Measurements from ENCODE around the gene NCOA1.
"Not testable (repeated sequence)": the region's sequence is repeated elsewhere in the genome, so short reads cannot be mapped to it uniquely, and the experiment has no call there.

Gene NCOA1

DNA sequence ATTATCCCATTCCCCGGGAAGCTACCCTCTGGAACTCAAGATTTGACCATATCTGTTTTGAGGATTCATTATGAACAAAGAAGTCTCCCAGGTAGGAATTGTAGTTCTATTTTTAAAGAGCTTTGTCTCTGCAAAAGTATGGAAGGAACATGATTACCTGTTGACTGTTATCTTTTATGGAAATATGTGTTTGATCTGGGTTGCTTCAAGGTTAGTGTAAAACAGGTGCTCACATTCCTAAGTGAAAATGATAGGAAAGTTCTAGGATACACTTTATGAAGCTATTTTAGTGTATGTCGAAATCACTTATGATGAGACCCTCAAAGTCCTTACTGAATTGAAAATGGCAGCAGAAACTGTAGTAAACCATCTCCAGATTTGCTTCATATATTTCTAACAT is 153.0 kb downstream of the NCOA1 start:
- no peak for DNase-seq

DNA sequence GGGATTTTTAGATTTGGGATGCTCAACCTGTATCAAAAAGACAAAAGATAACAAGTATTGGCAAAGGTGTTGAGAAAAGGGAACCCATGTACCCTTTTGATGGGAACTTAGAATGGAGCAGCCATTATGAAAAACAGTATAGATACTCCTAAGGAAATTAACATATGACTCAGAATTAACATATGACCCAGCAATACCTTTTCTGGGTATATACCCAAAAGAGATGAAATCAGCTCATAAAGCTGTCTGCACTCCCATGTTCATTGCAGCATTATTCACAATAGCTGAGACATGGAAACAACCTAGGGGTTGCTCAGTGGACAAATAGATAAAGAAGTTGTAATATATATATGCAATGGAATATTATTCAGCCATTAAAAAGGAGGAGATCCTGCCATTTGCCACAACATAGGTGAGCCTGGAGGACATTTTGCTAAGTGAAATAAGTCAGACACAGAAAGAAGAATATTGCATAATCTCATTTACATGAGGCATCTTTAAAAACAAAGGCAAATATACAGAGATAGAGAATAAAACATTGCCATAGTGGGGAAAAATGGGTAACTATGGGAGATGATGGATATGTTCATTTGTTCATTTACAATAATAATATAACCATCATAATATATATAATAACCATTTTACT is 160.1 kb downstream of the NCOA1 start:
- DNase-seq = no peak

DNA sequence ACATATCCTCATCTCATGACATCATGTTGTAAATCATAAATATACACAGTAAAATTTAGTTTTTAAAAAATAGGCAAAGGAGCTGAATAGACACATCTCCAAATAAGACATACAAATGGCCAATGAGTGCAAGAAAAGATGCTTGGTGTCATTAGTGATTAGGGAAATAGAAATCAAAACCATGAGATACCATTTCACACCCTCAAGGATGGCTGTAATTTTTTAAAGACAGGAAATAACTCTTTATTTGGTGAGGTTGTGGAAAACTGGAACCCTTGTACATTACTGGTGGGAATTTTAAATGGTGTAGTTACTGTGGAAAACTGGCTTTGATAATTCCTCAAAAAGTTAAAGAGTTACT is 160.6 kb downstream of the NCOA1 start:
- no peak for DNase-seq

DNA sequence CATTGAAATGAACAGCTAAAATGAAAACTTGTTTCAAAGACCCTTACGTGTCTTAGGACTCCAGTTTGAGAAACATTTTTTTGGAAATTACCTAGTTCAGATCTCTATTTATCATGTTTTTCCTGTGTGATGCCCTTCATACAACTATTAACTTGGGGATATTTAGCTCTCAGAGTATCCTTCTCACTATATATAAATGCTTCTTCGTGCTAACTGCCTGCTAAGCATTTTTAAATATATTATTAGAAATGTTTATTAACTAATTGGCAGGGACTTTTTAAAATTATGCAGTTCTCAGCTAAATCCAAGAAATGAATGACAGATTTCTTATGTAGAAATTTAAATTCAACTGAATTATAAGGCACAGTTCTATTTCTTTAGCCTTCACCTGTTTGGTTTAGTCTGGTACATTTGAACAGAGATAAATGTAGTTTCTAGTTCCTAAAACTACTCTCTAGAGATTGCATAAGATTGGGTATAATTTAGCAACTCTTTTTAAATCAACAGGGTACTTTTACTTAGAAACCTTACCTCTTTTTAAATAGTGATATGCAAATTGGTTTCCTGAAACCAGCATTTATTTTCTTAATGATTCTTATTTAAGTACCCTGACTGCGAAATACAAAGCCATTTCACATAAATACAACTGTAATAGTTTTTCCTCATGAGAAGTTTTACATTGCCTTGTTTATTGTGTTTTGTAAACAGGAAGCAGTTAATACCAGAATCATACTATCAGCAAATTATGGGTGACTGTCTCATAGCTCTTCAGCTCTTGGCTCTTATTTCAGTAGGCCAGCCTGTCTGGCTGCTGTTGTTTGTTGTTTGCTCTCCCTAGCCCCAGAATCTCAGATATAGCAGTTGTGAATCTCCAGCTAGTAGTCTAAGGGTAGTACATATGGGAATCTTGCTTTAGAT is 161.5 kb downstream of the NCOA1 start:
- DNase-seq = no peak

DNA sequence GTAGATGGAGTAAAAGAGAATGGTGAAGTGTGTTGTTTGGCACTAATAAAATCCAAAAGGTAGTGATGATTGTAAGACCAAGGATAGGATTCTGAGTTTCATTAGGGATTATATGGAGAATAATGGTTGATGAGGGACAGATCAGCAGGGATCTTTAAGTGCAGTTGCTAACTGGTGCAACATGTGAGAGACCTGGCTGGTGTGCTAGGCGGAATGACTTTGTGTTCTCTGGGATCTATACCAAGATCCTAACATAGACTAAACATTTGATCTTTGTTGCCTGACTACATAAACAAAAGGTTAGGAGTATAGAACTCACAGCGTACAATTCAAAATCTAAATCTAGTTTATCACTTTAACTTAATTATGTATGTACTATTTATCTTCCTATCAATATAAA is 166.8 kb downstream of the NCOA1 start:
- DNase-seq = no peak

DNA sequence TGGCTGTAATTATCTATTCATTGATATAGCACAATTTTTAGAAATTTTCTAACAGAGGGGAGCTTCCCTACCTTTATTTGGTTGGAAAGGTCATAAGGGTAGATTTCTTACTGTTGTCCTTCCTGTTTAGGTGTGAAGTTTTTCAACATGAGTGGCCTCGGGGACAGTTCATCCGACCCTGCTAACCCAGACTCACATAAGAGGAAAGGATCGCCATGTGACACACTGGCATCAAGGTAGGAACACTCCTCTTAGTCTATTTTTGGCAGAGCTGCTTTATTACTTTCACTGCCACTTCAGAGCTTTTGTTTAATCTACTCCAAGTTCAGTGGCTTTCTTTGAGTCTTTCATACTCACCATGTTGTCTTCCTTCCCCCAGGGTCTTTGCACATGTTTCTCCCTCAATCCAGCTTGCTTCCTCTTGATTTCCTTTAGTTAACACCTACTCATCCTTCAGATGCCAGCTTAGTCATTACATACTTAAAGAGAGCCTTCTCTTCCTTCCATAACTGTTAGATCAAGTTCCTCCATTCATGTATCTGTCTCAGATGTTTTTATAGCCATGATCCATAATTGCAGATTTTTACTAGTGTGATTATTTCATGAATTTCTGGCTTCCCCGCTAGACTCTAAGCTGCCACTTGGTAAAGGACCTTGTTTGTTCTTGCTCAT is 167.6 kb downstream of the NCOA1 start:
- DNase-seq = no peak

DNA sequence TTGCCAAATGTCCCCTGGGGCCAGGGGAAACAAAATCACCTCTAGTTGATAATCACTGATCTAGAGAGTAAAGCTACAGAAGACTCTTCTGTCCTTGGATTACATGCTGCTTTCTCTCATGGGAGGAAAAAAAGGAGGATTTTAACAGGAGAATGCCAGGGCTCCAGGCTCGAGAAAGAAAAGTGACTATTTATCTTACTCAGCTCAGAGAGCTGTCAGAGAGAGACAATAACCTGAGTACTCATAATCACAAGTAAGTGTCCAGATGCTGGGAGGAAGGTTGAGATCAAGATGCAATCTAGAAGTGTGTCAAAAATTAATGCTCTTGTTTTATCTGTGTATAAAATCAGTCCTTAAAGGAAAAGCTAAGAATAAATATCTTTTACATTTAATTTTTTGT is 168.8 kb downstream of the NCOA1 start:
- DNase-seq = no peak

DNA sequence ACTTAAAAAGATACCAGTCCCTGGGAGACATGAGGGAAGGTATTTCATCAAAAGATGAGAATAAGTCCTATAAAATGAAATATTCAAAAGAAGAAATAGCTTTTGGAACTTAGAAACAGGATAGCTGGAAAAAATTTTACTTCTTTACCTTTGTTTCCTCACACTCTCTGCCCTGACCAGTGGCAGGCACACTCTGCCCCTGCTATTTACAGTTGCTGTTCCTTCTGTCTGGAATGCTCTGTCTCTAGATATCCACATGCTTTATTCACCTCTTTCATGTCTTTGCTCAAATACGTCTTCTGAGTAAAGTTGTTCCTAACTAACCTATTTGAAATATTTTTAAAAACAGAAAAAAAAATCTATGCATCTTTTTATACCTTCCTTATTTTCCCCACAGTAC is 176.5 kb downstream of the NCOA1 start:
- no peak for DNase-seq

DNA sequence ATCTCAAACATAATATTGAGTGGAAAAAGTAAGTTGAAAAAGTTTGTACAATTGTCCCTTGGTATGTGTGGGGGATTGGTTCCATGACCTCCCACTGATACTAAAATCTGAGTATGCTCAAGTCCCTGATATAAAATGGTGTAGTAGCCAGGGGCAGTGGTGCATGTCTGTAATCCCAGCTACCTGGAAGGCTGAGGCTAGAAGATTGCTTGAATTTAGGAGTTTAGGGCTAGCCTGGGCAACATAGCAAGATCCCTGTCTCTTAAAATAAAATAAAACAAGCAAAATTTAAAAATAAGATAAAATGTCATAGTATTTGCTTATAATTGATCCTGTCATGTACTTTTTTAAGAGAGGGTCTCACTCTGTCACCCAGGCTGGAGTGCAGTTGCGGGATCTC is 180.2 kb downstream of the NCOA1 start:
- no peak for DNase-seq

DNA sequence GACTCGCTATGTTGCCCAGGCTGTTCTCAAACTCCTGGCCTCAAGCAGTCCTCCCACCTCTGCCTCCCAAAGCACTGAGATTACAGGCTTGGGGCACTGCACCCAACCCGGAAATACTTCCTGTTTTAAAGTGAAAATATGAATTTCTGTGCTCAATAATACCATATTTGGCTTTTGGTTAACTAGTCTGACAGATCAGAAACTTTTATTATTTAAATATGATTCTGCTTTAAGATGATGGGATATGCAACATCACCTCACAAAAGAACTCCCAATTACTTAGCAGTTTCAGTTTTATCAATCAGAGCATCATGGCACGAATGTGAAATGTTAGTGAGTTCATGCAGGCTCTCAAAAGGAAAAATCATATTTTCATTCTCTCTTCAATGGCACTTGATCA is 181.5 kb downstream of the NCOA1 start:
- no peak for DNase-seq

DNA sequence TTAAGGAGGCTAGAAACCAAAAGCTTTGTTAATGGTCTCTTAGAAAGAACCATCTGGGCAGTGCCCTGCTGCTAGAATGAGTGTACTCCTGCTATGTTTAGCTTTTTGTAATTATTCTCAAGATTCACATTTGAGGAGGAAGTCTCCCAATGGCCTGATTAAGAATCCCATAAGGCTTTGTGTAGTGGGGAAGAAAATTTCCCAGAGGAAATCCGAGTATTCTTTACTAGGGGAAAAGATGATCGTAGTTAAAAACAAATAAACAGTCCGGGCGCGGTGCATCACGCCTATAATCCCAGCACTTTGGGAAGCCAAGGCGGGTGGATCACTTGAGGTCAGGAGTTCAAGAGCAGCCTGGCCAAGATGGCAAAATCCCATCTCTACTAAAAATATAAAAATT is 184.3 kb downstream of the NCOA1 start:
- DNase-seq = no peak

DNA sequence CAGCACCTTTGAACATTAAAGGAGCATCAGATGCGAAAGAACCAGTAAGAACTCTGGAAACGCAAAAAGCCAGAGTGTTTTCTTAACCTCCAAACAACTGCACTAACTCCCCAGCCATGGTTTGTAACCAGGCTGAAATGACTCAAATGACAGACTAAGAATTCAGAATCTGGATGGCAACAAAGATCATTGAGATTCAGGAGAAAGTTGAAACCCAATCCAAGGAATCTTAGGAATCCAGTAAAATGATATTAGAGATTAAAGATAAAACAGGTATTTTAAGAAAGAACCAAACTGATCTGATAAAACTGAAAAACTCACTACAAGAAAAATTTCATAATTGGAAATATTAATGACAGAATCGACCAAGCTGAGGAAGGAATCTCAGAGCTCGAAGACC is 185.4 kb downstream of the NCOA1 start:
- no peak for DNase-seq

DNA sequence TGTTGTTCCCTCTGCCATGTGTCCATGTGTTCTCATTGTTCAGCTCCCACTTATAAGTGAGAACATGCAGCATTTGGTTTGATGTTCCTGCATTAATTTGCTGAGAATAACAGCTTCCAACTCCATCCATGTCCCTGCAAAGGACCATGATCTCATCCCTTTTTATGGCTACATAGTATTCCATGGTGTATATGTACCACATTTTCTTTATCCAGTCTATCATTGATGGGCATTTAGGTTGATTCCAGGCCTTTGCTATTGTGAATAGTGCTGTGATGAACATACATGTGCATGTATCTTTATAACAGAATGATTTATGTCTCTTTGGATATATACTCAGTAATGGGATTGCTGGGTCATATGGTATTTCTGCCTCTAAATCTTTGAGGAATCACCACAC is 187.0 kb downstream of the NCOA1 start:
- DNase-seq = not testable (repeated sequence)

DNA sequence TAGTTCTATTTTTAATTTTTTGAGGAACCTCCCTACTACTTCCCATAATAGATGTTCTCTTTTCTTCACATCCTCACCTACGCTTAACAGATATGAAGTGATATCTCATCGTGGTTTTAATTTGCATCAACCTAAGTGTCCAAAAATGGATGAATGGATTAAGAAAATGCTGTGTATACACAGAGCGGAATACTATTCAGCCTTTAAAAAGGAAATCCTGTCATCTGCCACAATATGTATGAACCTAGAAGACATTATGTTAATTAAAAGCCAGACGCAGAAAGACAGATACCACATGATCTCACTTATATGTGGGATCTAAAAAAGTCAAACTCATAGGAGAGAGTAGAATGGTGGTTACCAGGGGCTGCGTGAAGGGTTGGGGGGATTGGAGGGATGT is 189.1 kb downstream of the NCOA1 start:
- DNase-seq = no peak

DNA sequence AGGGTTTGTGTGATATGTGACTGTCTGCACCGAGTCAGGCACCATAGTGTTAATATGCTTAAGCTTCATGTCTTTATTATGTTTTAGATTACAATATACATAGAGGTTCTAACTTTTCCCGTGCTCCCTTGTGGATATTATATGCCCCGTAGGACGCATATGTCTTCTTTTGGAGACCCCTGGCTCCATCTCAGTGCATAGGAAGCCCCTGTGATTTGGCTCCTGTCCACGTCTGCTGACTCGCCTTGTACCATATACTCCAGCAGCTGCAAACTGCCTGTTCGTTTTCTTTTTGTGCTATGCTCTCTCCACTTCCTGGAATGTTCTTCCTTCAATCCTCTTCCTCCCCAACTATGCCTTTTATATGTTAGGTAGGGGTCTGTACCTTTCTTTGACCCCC is 191.2 kb downstream of the NCOA1 start:
- DNase-seq = peak in 1 of 2 experiments; percentile 17

DNA sequence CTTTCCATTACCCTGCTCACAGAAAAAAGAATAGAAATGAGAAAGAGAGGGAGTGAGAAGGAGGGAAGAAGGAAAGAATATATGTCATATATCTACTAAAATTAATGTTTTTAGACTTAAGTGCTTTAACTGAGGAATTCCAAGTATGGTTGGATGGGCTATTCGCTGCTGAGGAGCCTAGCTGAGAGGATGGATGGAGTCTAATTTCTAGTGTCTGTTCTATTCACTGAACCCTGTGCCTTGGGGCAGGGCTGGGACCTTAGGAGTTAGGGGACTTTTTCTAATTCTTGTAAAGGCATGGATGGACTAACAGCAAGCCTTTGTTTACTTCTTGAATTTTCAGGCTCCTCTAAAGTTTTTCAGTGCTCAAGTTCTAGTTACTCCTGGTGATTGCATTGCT is 192.4 kb downstream of the NCOA1 start:
- DNase-seq = no peak

DNA sequence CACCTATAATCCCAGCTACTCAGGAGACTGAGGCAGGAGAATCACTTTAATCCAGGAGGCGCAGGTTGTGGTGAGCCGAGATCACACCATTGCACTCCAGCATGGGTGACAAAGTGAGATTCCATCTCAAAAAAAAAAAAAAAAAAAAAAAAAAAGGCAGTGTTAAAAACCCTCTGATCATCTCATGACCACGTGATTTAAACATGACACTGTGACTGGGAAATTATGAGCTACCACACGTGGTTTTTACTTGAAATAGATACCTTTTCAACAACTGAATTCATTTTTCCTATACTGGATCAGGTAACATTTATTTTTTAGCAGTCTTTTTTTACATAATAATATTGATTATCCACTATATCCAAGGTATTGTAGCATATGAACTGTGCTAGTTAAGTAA is 199.5 kb downstream of the NCOA1 start:
- no peak for DNase-seq

DNA sequence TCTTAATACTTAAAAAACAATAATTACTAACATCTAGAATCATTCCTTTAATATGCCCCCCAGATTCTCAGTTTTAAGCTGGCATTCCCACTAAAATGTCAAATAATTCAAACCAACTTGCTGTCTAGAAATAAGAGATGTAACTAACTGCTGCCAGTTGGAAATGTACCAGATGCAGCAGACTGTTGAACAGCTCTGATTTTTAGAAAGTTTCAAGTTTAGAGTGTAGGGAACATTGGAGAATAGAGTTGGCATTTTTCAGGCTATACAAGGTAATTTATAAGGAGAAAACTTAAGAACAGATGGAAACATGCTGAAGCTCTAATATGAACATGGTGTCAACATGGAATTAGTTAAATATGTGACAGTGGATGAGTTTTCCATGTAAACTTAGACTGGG is 200.8 kb downstream of the NCOA1 start:
- DNase-seq = no peak

DNA sequence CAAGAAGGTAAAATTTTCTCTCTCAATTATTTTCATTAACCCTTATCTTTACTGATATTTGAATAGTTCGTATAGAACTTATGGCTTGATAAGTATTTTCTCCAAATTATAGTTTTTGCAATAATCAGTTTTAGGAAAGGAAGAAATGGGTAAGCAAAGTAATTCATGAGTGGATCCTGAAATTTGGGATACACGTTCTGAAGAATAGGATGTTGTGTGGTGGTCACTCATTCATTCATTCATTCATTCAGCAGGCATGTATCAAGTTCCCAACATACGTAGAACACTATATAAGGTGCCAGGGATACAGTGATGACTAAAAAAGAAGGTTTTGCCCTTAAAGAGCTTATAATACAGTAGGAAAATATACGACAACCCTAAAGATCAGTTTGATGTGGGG is 206.7 kb downstream of the NCOA1 start:
- DNase-seq = no peak

DNA sequence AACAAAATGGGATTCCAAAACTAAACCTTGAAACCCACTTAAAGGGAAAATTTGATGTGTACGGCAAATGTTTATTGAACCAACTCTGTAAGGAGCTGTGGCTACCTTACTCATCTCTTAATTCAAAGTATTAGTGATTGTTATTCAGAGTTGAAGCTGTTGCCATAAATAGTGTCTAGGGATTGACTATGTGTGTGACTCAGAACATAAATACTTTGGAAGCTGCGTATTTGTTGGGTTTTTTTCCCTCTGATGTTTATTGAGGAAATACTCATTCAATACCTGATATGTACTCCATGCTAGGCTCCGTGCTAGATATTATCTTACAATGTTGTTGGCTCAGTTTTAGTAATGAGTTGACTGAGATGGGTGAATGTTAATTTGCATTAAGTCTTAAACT is 211.7 kb downstream of the NCOA1 start:
- no peak for DNase-seq

DNA sequence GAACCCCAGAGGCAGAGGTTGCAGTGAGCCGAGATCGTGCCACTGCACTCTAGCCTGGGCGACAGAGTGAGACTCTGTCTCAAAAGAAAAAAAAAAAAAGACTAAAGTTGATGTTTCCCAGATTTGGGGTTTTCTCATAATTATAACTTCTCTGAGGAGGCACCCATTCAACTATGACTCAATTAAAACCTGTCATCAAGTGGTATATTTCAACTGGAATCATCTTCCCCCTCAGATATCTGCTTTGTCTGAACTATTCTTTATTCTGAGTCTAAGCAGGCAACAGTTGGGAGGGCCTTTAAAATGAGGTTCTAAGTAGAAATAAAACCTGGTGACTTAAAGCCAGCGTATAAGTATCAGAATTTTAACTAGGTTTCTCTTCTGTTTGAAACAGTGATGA is 213.6 kb downstream of the NCOA1 start:
- no peak for DNase-seq

DNA sequence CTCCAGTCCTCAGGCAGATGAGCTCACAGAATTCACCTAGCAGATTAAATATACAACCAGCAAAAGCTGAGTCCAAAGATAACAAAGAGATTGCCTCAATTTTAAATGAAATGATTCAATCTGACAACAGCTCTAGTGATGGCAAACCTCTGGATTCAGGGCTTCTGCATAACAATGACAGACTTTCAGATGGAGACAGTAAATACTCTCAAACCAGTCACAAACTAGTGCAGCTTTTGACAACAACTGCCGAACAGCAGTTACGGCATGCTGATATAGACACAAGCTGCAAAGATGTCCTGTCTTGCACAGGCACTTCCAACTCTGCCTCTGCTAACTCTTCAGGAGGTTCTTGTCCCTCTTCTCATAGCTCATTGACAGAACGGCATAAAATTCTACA is 216.1 kb downstream of the NCOA1 start:
- no peak for DNase-seq

DNA sequence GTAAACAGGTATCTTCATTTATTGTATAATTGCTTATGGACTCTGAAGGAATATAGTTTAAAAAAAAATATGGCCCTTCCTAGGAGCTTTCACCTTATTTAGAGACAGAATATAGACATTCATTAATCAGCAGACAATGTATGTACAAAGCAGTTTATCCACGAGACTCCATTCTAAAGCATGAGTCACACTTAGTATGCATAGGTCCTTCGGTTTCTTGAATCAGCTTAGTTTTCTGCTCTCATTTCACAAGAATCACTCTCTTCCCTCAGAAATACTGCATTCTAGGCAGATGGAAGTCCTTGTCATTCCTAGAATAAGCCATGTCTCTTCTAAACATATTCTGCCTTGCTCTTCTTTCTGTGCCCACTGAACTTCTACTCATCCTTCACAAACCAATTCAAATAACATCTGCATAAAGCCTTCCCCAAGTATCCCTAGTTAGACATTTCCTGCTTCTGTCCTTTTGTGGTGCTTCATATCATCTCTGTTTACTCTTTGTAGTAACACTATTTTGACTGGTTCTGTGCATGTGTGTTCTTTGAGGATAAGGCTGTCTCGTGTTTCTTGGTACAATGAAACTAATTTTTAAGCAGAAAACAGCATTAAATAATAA is 217.6 kb downstream of the NCOA1 start:
- no peak for DNase-seq

DNA sequence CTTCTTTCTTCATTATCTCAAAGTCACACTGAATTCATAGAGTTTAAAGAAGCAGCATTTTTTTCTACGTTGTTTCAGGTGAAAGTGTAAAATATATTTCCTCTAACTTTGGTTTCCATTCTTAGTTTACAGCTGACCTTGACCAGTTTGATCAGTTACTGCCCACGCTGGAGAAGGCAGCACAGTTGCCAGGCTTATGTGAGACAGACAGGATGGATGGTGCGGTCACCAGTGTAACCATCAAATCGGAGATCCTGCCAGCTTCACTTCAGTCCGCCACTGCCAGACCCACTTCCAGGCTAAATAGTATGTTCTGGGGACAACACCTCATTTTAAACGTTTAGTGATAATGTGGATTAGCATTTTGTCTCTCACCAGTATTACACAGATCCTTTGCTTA is 219.8 kb downstream of the NCOA1 start:
- no peak for DNase-seq

Data from SHP77 (cell line).